NT2/D1 (cell line): ENCODE results near the gene PXMP4.

Experiments used
- SUZ12 ChIP-seq: IDR thresholded peaks from 2 replicates; pipeline ENCODE4 v1.6.1; 2011; ENCODE audit not compliant: insufficient read length, insufficient read depth; ENCODE audit errors: extremely low read depth
- YY1 ChIP-seq: IDR thresholded peaks from 2 replicates; pipeline ENCODE4 v1.6.1; 2011; ENCODE audit not compliant: insufficient read length, insufficient read depth

GRCh38 chr20:33673410-33674293 lies 46.5 kb downstream of the PXMP4 start:
- TF ChIP-seq YY1 (no peak), SUZ12 (no peak)
